ENCODE results near the gene EIF4G1. TPM values are rescaled to one million over a fixed set of nuclear protein-coding genes. Genes with fewer than 3 reads are reported as not detected.
"Not testable (repeated sequence)": the region's sequence is repeated elsewhere in the genome, so short reads cannot be mapped to it uniquely, and the experiment has no call there.

Gene EIF4G1
- total and polyA plus RNA-seq, 2 experiments from 2014 or later: 204 to 254 TPM

DNA sequence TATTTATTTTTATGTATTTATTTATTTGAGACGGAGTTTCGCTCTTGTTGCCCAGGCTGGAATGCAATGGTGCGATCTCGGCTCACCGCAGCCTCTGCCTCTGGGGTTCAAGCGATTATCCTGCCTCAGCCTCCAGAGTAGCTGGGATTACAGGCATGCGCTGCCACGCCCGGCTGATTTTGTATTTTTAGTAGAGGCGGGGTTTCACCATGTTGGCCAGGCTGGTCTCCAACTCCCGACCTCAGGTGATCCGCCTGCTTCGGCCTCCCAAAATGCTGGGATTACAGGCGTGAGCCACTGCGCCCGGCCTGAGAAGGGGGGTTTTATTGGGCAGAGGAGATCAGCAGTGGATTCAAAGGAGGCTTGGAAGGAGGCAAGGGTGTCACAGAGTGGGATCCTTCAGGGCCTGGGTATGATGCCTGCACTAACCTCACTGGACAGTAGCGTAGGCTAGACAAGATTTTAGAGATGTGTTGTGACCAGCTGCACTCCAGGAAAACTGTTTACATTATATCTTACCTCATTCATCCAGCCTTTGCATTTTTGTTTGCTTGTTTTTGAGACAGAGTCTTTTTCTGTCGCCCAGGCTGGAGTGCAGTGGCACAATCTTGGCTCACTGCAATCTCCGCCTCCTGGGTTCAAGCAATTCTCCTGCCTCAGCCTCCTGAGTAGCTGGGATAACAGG lies 25.2 kb downstream of the EIF4G1 start:
- not testable (repeated sequence) for H4K20me1 ChIP-seq (ENCODE audit: insufficient read depth, poor library complexity, severe bottlenecking)
- 95% methylated on average over 19 of the region's 19 CpGs for WGBS (ENCODE audit: low lambda C conversion rate, missing lambda C conversion rate)

DNA sequence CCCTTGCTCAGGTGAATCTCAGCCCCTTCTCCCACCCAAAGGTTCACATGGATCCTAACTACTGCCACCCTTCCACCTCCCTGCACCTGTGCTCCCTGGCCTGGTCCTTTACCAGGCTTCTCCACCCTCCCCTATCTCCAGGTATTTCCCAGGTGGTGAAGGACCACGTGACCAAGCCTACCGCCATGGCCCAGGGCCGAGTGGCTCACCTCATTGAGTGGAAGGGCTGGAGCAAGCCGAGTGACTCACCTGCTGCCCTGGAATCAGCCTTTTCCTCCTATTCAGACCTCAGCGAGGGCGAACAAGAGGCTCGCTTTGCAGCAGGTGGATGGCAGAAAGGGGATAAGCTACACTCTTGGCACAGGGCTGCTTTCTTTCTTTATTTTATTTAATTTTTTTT lies 27.5 kb downstream of the EIF4G1 start:
- Histone ChIP-seq H3K27me3 (no peaks in the 10 kb centered on the region), H3K27ac (no peak overlapping the region), H3K4me2 (no peak overlapping the region), H3K79me2 (peaks cover 35% of the 10 kb centered on the region), H3K4me1 (ENCODE audit: insufficient read depth) (peaks cover 28% of the 10 kb centered on the region), H4K20me1 (ENCODE audit: insufficient read depth, poor library complexity, severe bottlenecking) (peaks cover 9% of the 10 kb centered on the region), H2AFZ (no peak overlapping the region), H3K36me3 (replicated peaks; ENCODE audit: insufficient read depth, low read depth) (no peaks in the 10 kb centered on the region), H3K9me2 (replicated peaks; ENCODE audit: insufficient read depth) (no peaks in the 10 kb centered on the region), H3K4me3 (no peak overlapping the region), H3K9me3 (ENCODE audit: low read depth) (no peaks in the 10 kb centered on the region)
- WGBS (ENCODE audit: low lambda C conversion rate, missing lambda C conversion rate): 93% methylated on average over 7 of the region's 7 CpGs
- no peak for DNase-seq (ENCODE audit: low spot score)
- TF ChIP-seq EZH2phosphoT487 (IDR thresholded peaks at IDR 0.05; ENCODE audit: low read depth, severe bottlenecking, unreplicated experiment) (no peak), EZH2 (IDR thresholded peaks at IDR 0.05; ENCODE audit: borderline replicate concordance) (no peak)
- TF ChIP-seq, protein P1, sequence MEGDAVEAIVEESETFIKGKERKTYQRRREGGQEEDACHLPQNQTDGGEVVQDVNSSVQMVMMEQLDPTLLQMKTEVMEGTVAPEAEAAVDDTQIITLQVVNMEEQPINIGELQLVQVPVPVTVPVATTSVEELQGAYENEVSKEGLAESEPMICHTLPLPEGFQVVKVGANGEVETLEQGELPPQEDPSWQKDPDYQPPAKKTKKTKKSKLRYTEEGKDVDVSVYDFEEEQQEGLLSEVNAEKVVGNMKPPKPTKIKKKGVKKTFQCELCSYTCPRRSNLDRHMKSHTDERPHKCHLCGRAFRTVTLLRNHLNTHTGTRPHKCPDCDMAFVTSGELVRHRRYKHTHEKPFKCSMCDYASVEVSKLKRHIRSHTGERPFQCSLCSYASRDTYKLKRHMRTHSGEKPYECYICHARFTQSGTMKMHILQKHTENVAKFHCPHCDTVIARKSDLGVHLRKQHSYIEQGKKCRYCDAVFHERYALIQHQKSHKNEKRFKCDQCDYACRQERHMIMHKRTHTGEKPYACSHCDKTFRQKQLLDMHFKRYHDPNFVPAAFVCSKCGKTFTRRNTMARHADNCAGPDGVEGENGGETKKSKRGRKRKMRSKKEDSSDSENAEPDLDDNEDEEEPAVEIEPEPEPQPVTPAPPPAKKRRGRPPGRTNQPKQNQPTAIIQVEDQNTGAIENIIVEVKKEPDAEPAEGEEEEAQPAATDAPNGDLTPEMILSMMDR (IDR thresholded peaks at IDR 0.05; ENCODE audit: poor library complexity): no peak

More for the DNA sequence above, 25.2 kb downstream of the EIF4G1 start:
- not testable (repeated sequence) for H3K27me3 ChIP-seq; H3K36me3 ChIP-seq (replicated peaks; ENCODE audit: insufficient read depth, low read depth); H3K27ac ChIP-seq; H2AFZ ChIP-seq; H3K9me3 ChIP-seq (ENCODE audit: low read depth); DNase-seq (ENCODE audit: low spot score); H3K9me2 ChIP-seq (replicated peaks; ENCODE audit: insufficient read depth); H3K4me2 ChIP-seq; H3K4me3 ChIP-seq
- Histone ChIP-seq H3K4me1 (ENCODE audit: insufficient read depth) (peaks cover 16% of the 10 kb centered on the region), H3K79me2 (peaks cover 37% of the 10 kb centered on the region)

DNA sequence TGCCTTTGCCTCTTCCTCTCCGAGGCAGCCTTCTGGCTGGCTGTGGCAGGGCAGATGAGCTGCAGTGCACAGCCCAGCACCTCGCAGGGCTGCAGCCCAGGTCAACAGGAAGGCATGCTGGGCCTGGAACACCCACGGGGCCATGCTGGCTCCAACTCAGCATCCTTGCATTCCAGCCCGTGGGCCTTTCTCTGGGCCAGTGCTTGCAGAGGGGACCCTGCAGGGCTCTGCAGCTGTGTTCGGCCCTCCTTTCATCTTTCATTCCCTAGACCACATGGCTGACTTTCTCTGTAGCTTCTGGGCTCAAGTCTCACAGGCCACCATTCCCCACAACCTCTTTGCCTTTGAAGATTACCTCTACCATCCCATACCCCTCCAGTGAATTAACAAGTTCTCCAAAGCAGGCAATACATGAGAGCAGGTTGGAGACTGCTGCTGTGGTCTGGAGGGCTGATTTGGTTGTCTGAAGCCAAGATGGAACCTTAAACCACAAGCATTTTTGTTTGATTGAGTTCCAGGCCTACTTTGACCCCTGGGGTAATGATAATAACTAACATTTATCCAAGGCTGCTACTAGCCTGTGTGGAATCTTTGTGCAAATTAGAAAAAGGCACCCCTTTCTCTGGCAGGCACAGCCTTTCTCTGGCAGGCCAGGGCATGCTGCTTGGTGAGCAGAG lies 28.9 kb downstream of the EIF4G1 start:
- no peak for DNase-seq (ENCODE audit: low spot score)
- TF ChIP-seq, protein P1 (IDR thresholded peaks at IDR 0.05; ENCODE audit: poor library complexity): no peak
- TF ChIP-seq EZH2phosphoT487 (IDR thresholded peaks at IDR 0.05; ENCODE audit: low read depth, severe bottlenecking, unreplicated experiment): no peak
- TF ChIP-seq EZH2 (IDR thresholded peaks at IDR 0.05; ENCODE audit: borderline replicate concordance): no peak
- 79% methylated on average over 5 of the region's 5 CpGs for WGBS (ENCODE audit: low lambda C conversion rate, missing lambda C conversion rate)
- no peak overlapping the region for H3K4me2 ChIP-seq
- peaks cover 21% of the 10 kb centered on the region for H3K79me2 ChIP-seq
- H3K4me1 ChIP-seq (ENCODE audit: insufficient read depth): peaks cover 22% of the 10 kb centered on the region
- H3K9me2 ChIP-seq (replicated peaks; ENCODE audit: insufficient read depth): no peaks in the 10 kb centered on the region
- no peaks in the 10 kb centered on the region for H3K27me3 ChIP-seq
- H3K9me3 ChIP-seq (ENCODE audit: low read depth): no peaks in the 10 kb centered on the region
- peaks cover 6% of the 10 kb centered on the region for H4K20me1 ChIP-seq (ENCODE audit: insufficient read depth, poor library complexity, severe bottlenecking)
- no peak overlapping the region for H2AFZ ChIP-seq
- H3K4me3 ChIP-seq: no peak overlapping the region
- H3K27ac ChIP-seq: no peak overlapping the region
- H3K36me3 ChIP-seq (replicated peaks; ENCODE audit: insufficient read depth, low read depth): no peaks in the 10 kb centered on the region

DNA sequence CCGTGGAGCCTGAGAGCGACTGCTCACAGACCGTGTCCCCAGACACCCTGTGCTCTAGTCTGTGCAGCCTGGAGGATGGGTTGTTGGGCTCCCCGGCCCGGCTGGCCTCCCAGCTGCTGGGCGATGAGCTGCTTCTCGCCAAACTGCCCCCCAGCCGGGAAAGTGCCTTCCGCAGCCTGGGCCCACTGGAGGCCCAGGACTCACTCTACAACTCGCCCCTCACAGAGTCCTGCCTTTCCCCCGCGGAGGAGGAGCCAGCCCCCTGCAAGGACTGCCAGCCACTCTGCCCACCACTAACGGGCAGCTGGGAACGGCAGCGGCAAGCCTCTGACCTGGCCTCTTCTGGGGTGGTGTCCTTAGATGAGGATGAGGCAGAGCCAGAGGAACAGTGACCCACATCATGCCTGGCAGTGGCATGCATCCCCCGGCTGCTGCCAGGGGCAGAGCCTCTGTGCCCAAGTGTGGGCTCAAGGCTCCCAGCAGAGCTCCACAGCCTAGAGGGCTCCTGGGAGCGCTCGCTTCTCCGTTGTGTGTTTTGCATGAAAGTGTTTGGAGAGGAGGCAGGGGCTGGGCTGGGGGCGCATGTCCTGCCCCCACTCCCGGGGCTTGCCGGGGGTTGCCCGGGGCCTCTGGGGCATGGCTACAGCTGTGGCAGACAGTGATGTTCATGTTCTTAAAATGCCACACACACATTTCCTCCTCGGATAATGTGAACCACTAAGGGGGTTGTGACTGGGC lies 30.3 kb downstream of the EIF4G1 start:
- WGBS (ENCODE audit: low lambda C conversion rate, missing lambda C conversion rate): 89% methylated on average over 24 of the region's 24 CpGs
- H3K9me3 ChIP-seq (ENCODE audit: low read depth): no peaks in the 10 kb centered on the region
- H2AFZ ChIP-seq: no peak overlapping the region
- H3K27me3 ChIP-seq: no peaks in the 10 kb centered on the region
- H3K27ac ChIP-seq: peak overlapping the region; percentile 71
- H3K4me3 ChIP-seq: no peak overlapping the region
- peaks cover 12% of the 10 kb centered on the region for H3K79me2 ChIP-seq
- H3K9me2 ChIP-seq (replicated peaks; ENCODE audit: insufficient read depth): no peaks in the 10 kb centered on the region
- peak overlapping the region; percentile 39 for H3K4me2 ChIP-seq
- H4K20me1 ChIP-seq (ENCODE audit: insufficient read depth, poor library complexity, severe bottlenecking): no peaks in the 10 kb centered on the region
- DNase-seq (ENCODE audit: low spot score): no peak
- TF ChIP-seq, protein P1 (IDR thresholded peaks at IDR 0.05; ENCODE audit: poor library complexity): no peak
- no peak for TF ChIP-seq EZH2phosphoT487 (IDR thresholded peaks at IDR 0.05; ENCODE audit: low read depth, severe bottlenecking, unreplicated experiment)
- no peak for TF ChIP-seq EZH2 (IDR thresholded peaks at IDR 0.05; ENCODE audit: borderline replicate concordance)
- no peaks in the 10 kb centered on the region for H3K36me3 ChIP-seq (replicated peaks; ENCODE audit: insufficient read depth, low read depth)
- H3K4me1 ChIP-seq (ENCODE audit: insufficient read depth): peaks cover 22% of the 10 kb centered on the region

All from hepatocyte (in vitro differentiated cells).